HG03521 (cell line): ENCODE results near the gene KIRREL2.

ENCODE experiments used
- ATAC-seq: cut with Tn5 transposase; IDR thresholded peaks from one replicate; pipeline ENCODE4 v1.9.1; 2021; ENCODE audit warnings: mild to moderate bottlenecking, moderate library complexity; ENCODE audit not compliant: unreplicated experiment

KIRREL2 gene

GRCh38 chr19:35844482-35845214, 12.1 kb upstream of the KIRREL2 start:
- no peak for ATAC-seq

- ATAC-seq = no peak
Measured at GRCh38 chr19:35845215-35846037, 11.3 kb upstream of the KIRREL2 start.

GRCh38 chr19:35846038-35846668, 10.6 kb upstream of the KIRREL2 start:
- ATAC-seq = no peak

- no peak for ATAC-seq
Measured at GRCh38 chr19:35847911-35848310, 8.8 kb upstream of the KIRREL2 start.

- ATAC-seq = no peak
Measured at GRCh38 chr19:35848486-35848885, 8.2 kb upstream of the KIRREL2 start.

- no peak for ATAC-seq
Measured at GRCh38 chr19:35848919-35849505, 7.7 kb upstream of the KIRREL2 start.

GRCh38 chr19:35851213-35852028, 5.3 kb upstream of the KIRREL2 start:
- ATAC-seq = no peak

- ATAC-seq = no peak
Measured at GRCh38 chr19:35852029-35852780, 4.5 kb upstream of the KIRREL2 start, which contains the start of gene NPHS1. TSS of gene NPHS1 (minus strand) at chr19:35852504. CDS start at chr19:35851837, 667 bp downstream.

- ATAC-seq = no peak
Measured at GRCh38 chr19:35853038-35853756, 3.5 kb upstream of the KIRREL2 start.

GRCh38 chr19:35858311-35858710, 1.6 kb downstream of the KIRREL2 start:
- no peak for ATAC-seq

- ATAC-seq = no peak
Measured at GRCh38 chr19:35859414-35859813, 2.7 kb downstream of the KIRREL2 start.

- ATAC-seq = no peak
Measured at GRCh38 chr19:35860436-35860817, 3.7 kb downstream of the KIRREL2 start.

GRCh38 chr19:35860818-35861639, 4.3 kb downstream of the KIRREL2 start:
- ATAC-seq = no peak

GRCh38 chr19:35861640-35862160, 5.0 kb downstream of the KIRREL2 start:
- no peak for ATAC-seq

- ATAC-seq = no peak
Measured at GRCh38 chr19:35862528-35862927, 5.8 kb downstream of the KIRREL2 start.

- no peak for ATAC-seq
Measured at GRCh38 chr19:35863018-35863417, 6.3 kb downstream of the KIRREL2 start.

- ATAC-seq = no peak
Measured at GRCh38 chr19:35868172-35868822, 11.6 kb downstream of the KIRREL2 start, which contains the start of gene APLP1. TSS of gene APLP1 (plus strand) at chr19:35868574. CDS start at chr19:35868637, 63 bp downstream.
